GM18858 (cell line): Measurements from ENCODE around the gene DOK7.

Source experiments
- ATAC-seq: cut with Tn5 transposase; IDR thresholded peaks from one replicate; pipeline ENCODE4 v1.9.1; 2021; ENCODE audit not compliant: unreplicated experiment

DOK7 gene

DNA sequence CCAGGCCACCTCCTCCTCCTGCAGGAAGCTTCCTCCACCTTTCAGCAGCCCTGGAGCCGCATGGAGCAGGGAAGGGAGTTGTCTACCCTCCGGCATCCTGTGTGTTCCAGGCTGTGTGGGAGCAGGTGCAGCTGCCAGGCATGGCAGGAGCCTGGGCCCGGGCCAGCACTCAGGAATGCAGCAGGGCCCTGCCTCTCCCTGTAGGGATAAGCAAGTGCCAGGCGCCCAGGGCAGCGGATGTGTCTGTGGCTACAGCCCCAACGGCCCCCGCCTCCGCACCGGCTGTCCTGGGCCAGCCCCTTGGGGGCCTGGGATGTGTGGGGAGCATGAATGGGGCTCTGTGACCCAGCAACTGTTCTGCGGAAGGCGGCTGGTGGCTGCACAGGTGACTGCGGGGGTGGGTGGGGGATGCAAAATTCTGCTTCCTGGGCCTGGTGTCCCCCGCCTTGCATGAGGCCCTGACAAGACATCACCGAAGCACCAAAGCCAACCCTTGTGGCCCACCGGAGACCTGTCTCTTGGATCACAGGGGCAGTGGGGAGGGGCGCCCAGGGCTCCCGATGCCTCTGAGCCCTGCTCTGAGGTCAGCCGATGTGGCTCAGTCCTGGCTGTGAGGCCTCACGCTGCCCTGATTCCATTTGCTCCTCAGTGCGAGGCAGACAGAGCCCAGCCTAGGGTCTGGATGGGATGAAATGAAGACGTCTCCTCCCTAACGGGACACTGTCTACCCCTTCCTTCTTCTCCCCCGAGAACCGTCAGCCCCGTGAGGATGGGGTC lies 1.4 kb upstream of the DOK7 start:
- ATAC-seq: no peak

DNA sequence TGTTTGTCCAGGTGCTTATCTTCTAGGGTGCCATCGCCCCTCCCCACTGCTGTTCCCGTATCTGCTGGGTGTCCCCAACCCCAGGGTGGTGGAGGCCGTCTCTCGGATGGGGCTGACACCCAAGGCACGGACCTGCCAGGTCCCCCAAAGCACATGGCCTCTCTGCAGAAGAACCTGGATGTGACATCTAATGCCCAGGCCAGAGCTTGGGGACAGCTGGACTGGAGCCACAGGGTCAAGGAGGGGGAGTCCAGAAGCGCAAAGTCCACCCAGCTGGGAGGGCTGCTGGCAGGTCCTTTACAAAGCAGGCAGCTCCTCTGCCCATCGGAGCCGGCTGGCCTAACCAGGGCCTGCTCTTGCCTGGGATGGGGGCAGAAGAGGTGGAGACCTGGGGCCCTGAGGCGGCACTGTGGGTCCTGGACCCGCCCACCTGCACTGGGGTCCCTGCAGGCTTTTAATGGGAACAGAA lies 751 bp upstream of the DOK7 start:
- ATAC-seq: no peak

DNA sequence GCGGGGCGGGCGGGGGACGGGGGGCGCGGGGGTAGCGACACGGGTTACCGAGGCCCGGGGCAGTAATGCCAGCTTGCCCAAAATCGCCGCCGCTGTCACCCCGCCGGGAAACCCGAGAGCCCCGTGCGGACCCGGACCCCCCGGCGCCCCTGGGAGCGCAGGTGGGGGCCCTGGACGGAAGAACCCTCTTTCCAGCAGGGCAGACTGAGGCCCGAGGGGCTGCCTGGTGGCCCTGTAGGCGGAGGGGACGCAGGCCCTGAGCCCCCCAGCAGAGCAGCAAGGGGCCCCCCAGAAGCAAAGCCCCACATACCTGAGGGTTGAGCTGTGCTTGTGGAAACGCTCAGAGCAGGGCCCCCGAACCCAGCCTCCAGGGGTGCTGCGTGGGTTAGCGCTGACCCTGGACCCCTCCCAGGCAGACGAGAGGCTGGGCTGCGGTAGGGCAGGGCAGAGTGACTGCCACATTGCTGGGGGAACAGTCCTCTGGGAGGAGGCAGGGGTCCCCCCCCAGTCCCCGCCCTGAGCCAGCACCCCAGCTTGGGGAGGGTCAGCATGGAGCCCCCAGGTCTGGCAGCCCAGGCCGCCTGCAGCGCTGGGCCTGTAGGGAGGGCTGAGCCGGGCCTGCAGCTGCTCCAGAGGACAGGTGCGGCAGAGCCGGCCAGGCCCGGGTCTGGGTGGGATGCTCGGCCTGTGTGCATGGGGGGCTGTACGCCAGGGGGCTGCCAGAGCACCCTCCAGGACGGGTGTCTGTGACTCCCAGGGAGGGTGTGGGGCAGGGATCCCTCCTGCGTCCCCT lies 646 bp downstream of the DOK7 start:
- ATAC-seq: no peak

DNA sequence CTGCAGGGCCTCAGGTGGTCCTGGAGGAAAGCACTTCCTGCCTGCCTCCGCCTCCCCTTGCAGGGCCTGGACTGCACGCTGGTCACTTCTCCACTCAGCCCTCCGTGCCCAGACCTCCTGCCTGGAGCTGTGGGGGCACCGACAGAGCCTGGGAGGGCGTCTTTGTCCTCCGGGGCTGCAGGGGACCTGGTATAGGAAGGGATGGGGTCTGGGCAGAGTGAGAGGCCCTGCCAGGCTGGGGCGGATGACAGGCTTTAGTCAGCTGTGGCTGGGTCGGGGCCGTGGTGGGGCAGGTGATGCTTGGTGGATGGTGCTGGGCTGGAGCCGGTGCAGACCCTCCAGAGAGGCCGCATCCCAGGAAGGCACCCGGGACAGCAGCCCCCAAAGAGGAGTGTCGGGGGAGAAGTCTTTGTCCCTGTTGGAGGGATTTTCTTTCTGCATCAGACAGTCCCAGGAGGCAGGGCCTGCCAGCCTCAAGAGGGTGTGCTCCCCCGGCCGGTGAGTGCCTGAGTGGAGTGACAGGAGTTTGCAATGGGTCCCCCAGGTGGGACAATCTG lies 1.3 kb downstream of the DOK7 start:
- ATAC-seq: no peak

DNA sequence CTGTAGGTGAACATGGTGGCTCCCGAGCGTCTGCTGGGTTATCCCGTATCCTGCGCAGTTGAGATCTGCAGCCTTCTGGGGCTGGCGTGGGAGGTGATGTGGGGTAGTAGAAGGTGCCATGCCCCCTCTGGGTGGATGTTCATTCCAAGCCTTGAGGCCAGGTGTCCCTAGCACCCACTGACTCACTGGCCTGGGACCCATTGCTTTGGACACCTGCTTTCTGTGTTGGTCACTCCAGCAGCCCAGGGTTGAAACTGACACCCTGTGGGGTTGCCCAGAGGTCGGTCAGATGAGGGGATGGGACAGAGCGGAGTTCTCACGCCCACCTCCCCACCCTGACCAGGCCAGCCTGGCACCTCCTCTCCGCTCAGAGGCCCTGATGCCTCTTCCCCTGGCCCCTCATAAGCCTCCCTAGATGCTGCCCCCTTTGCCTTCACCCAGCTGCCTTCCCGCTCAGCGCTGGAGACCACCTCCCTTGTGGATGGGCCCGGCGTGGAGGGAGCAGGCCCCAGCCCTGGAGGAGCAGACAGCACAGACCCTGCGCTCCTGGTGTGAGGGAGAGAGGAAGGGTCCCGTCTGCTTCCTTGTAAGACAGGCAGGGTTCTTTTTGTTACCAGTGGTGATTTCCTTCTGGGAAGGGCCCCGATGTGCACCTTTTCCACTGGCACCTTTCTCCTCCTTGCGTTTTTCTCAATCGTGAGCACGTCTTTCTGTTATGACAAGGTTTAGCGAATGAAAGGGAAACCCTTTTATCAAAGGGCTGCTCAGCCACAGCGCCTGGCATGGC lies 2.0 kb downstream of the DOK7 start:
- ATAC-seq: no peak

DNA sequence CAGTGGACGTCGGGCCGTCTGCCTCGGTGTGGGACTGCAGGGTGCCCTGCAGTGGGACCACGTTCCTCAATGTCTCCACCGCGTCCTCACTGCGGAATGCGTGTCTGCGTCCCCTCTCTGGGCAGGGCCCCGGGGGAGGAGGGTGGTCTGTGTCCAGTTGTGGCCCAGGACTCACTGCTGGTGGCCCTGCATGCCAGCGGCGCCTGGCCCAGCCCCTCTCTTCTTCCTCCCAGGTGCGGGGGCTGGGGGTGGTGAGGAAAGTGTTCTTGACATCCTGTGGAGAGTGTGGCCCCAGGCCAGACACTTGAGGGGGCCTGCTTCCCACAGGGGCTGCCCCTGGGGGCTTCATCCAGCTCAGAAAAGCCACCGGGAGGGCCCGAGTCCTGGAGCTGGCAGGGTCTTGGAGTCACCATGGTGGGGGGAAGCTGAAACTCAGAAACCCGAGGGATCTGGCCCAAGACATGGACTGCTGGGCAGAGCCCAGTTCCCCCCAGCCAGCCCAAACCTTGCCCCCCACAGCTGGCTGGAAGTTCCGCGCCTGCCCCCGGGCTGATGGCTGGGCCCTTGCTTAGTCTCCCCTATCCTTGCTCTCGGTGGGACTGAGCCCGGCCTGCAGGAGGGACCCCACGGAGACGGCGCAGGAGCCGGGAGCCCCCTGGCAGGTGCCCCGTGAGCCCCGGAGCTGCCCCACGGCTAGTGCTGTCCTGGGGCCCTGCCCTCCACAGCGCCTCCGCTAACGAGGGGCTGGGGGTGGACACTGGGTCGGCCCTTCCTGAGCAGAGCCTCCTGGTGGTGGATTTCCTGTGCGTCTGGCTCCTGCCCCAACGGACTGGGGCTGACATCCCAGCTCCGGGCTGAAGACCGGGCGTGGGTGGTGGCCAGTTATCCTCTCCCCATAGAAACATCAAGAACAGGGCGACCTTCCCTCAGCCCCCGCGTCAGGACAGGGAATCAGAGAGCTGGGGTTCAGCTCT lies 2.9 kb downstream of the DOK7 start:
- no peak for ATAC-seq

DNA sequence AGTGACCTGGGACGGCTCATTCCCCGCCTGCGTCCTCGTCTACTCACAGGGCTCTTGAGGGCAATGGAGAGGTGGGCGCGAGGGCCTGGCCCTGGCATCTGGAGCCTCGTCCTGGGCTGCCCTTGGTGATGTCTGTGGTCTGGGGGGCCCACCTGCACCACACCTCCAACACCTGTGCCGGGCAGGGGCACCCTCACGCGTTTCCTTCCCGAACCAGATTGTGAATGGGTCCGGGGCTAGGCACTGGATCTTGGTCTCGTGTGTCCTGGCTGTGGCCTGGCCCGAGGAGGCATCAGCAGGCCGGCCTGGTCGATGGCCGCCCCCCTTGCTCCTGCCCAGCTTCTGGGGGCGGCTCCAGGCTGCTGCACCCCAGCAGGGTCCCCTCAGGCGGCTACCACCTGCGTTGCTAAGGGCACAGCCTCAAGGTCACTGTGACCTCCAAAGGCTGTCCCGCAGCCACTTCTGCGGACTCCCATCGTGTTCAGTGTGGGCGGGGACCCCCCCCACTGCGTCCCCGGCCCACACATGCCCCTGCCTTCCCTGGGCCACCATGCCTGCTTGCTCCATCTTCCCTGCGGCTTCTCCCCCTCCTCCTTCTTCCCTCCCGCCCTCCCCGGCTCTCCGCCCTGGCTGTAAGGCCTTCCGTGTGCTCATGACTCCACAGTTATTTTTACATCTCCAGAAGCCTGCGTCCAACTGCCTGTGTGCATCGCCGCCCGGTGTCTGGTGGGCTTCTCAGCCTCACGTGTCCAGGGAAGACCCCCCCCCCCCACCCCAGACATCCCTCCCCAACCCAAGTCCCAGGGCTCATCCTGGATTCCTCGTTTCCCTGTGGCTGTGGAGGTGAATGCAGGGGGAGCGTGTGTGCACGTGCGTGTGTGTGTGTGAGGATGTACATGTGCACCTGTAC lies 3.8 kb downstream of the DOK7 start:
- no peak for ATAC-seq

DNA sequence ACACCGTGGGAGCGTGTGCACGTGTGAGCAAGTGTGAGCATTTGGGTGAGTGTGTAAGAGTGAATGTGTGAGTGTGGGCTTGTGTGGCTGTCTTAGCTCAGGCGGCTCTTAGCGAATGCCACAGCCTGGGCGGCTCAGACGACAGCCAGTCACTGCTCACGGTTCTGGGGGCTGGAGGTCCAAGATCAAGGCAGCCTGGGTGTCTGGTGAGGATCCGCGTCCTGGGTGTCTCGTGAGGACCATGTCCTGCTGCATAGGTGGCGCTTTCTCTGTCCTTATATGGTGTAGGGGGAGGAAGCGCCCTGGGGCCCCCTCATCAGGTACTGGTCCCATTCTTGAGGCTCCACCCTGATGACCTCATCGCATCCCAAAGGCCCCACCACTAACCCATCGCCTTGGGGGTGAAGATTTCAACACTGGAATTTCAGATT lies 4.5 kb downstream of the DOK7 start:
- no peak for ATAC-seq

DNA sequence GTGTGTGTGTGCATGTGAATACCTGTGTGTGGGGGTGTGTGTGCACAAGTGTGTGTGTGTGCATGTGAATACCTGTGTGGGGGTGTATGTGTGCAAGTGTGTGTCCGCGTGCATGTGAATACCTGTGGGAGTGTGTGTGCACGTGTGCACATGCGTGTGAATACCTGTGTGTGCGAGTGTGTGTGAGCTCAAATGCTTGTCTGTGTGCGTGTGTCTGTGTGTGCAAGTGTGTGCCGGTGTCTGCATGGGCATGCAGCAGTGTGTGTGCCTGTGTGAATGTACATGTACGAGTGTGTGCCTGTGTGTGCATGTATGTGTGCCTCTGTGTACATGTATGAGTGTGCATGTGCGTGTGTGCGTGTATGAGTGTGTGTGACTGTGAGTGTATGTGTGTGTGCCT lies 5.0 kb downstream of the DOK7 start:
- no peak for ATAC-seq

DNA sequence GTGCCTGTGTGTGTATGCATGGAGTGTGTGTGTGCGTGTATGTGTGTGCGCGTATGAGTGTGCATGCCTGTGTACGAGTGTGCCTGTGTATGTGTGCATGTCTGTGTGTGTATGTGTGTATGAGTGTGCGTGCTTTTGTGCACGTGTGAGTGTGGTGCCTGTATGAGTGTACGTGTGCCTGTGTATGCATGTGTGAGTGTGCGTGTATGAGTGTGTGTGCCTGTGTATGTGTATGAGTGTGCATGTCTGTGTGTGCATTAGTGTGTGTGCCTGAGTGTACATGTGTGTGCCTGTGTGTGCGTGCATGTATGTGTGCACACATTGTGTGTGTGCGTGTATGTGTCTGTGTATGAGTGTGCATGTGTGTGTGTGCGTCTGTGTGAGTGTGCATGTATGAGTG lies 5.7 kb downstream of the DOK7 start:
- no peak for ATAC-seq

DNA sequence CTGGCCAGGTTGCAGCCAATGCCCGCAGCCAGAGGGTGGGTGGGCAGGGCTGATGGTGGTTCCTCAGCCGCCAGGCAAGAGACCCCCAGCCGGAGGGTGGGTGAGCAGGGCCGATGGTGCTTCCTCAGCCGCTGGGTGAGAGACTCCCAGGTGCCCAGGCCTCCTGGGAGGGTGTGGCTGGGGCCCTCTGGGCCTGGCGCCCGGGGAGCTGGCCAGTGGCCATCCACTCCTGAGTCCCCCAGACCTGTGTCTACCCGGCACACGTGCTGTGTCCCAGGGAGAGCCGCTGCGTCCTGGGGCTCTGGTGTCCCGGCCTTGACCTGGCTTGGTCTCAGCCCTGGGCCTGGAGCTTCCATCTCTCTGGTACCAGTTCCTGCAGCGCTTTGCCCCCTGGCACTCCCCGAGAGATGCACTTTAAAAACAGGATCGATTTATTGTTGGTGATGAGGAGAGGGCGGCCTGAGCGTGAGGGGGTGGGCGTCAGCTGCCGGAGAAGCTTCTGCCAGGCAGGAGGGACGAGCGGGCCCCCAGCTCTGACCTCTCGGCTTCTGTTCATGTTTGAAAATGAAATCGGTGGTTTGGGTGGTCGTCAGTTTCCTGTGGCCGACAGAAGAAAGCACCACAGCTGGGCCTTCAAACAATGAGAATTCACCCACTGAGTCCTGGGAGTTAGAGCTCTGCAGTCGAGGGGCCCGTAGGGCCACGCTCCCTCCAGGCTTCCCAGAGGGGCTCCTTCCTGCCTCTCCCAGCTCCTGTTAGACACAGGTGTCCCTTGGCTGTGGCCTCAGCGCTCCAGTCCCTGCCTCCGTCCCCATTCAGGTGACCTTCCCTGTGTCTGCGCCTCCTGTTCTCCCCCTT lies 6.5 kb downstream of the DOK7 start:
- ATAC-seq: no peak

DNA sequence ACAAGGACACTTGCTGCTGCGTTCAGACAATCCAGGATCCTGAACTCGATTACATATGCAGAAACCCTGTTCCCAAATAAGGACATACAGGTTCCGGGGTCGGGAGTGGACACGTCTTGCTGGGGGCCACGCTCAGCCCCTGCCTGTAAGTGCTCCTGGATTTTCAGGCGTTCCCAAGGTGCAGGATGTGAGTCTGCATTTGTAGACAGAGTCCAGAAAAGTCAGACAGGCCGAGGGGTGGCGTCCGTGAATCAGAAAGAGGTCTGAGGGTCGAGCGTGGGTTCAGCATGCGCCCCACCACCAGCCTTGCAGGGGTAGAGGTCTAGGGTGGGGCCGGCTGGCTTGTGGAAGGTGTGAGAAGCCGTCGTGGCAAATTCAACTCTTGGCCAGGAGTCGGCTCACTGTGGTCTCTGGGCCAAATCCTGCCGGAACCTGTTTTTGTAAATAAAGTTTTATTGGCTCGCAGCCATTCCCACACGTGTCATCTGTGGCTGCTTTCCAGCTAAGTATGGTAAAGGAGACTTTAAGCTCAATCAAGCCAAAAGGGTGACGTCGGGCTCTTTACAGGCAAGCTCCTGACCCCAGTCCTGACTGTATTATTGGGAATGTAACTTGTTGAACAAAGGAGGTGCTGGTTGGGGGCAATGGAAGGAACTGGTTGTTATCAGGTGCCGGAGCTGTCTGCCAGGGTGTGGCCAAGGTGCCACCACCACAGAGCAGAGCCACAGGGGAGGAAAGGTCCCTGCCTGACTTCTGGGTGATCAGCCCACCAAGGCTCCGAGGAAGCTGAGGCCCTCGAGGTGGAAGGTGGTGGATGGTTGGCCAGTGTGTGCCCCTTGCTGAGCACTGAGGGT lies 7.4 kb downstream of the DOK7 start:
- no peak for ATAC-seq

DNA sequence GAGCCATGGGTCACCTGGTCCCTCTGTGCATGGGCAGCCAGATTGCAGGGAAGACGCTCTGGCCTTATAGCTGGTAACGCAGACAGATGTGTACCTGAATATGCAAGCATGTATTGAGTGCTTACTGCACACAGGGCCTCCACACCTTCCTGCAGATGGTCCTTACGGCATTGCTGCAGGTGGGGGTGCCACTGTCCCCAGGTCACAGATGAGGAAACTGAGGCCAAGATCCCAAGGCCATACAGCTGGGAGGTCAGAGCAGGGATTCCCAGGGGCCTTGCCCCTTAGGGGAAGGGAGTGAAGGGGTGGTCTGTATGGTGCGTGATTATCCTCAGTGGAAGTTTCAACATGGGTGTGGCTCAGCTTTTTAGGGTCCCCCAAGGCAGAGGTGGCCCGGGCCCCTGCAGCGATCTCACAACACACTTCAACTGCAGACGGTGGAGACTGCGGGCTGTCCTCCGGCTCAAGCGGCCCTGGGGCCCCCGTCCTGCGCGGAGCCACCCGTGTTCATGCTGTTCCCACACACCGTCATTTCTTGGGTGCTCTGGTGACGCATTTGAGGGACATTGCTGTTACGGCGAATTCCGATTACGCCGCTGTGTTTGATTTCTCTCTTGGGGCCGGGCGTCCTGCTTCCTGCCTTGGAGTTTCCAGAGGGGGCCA lies 8.1 kb downstream of the DOK7 start:
- ATAC-seq: no peak

DNA sequence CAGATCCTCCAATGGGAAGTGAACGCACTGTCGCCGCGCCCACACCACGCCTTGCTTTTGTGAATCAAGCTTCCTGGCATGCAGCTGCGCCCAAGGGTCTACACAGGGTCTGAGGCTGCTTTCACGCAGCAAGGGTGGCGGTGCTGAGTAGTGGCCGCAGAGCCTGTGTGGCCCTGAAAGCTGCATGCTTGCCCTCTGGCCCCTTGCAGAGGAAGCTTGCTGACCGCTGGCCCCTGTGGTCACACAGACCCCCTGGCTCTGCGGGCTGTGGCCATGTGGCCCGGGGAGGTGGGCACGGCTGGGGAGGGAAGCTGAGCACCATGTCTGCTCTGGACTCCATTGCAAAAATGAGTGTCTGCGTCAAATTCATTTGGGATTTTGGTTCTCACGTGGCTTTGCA lies 8.8 kb downstream of the DOK7 start:
- no peak for ATAC-seq

DNA sequence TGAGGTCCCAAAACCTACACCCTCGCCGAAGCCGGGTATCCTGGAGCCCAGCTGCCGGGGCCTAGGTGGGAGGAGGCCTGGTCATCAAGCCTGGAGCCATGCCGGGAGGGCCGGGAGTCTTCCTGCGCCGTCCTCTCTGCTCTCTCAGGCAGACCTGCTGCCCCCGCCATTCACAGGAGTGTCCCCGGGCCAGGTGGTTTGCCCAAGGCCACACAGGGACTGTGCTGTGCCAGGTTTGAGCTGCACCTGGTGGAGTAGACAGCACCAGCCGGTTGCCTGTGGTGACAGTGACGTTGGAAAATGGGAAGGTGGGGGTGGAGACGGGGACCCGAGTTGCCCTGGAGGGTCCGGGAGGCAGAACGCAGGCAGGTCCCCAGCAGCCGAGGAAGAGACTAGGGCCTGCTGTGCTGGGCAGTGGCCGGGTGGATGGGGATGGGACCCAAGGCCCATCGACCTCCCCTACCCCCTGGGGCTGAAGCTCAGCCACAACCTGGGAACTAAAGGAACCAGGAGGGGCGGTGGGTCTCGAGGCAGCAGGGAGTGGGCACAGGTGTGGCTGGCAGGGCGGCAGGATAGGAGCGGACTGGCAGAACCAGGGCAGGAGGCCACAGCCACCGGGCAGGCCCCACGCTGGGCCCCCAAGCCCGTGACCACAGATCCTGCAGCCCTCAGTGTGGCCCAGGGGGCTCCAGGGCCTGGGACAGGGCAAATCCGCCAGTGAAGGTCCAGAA lies 9.5 kb downstream of the DOK7 start:
- ATAC-seq: no peak
